Gastroesophageal sphincter (tissue), 4 donors: Measurements from ENCODE around the gene ZNF624. TPM values are rescaled to one million over a fixed set of nuclear protein-coding genes. Genes with fewer than 3 reads are reported as not detected.
"Not testable (repeated sequence)": the region's sequence is repeated elsewhere in the genome, so short reads cannot be mapped to it uniquely, and the experiment has no call there.

Source experiments
- ATAC-seq: fragments of 150-250 bp; one replicate; pipeline ENCODE4 v1.9.1; 2016; ENCODE audit warnings: mild to moderate bottlenecking, moderate library complexity
- H3K27ac ChIP-seq, 4 donors: fragments of 200-600 bp; sonication (generic) in 3 of 4; 1 replicate in 3 of 4; 2 replicates in 1 of 4; pipeline ENCODE4 v1.5.1; 2016 to 2019
- H3K27me3 ChIP-seq: fragments of 200-600 bp; sonication (generic); one replicate; pipeline ENCODE4 v1.5.1; 2019
- H3K36me3 ChIP-seq, 2 donors: fragments of 200-600 bp; sonication (generic); one replicate each; pipeline ENCODE4 v1.5.1; 2019; ENCODE audit warnings: control low read depth in 1 of 2
- H3K4me1 ChIP-seq, 3 donors: fragments of 200-600 bp; sonication (generic); 1 replicate in 2 of 3; 2 replicates in 1 of 3; pipeline ENCODE4 v1.5.1; 2016 to 2019; ENCODE audit warnings: control low read depth in 2 of 3
- H3K4me3 ChIP-seq, 2 donors: fragments of 200-600 bp; sonication (generic); one replicate each; pipeline ENCODE4 v1.5.1; 2019; ENCODE audit warnings: mild to moderate bottlenecking in 1 of 2, moderate library complexity in 1 of 2
- H3K9me3 ChIP-seq, 3 donors: fragments of 200-600 bp; sonication (generic); one replicate each; pipeline ENCODE4 v1.5.1; 2017 to 2019; ENCODE audit warnings: control low read depth in 2 of 3
- EP300 ChIP-seq: sonication (generic); formaldehyde crosslinking; IDR thresholded peaks from one replicate; pipeline ENCODE4 v1.6.1; 2017; ENCODE audit warnings: antibody characterized with exemption, mild to moderate bottlenecking
- POLR2A ChIP-seq, 2 donors: fragments of 450-650 bp; IDR thresholded peaks; one replicate each; pipeline ENCODE4 v1.6.1; 2017; ENCODE audit warnings: antibody characterized with exemption in 2 of 2, mild to moderate bottlenecking in 2 of 2, moderate library complexity in 1 of 2
- POLR2AphosphoS5 ChIP-seq: sonication (generic); formaldehyde crosslinking; IDR thresholded peaks from one replicate; pipeline ENCODE4 v1.6.1; 2017; ENCODE audit warnings: antibody characterized with exemption
- WGBS, 2 donors: methylation state at CpG; one replicate each; pipeline ENCODE4 v1.1.5; 2018; ENCODE audit warnings: low coverage in 1 of 2; 5-methylcytosine and 5-hydroxymethylcytosine counted together
- total RNA-seq, 4 donors: library from RNA; depleted of rRNA; stranded (reverse); fragments of >200 nt; gene quantifications; one replicate each; pipeline ENCODE4 v1.1.0, GENCODE V29; 2016
- TF ChIP-seq, protein P1 (sequence below), 4 experiments: fragments of 200-600 bp in 2 of 4; fragments of 450-650 bp in 2 of 4; sonication (generic) in 1 of 4; IDR thresholded peaks; one replicate each; pipeline ENCODE4 v1.5.1; 2017 to 2019; ENCODE audit warnings: antibody characterized with exemption in 4 of 4, mild to moderate bottlenecking in 2 of 4, moderate library complexity in 2 of 4

ZNF624 gene
- total RNA-seq = 1 to 10 TPM; 3.0 to 4.4 (median 3.4) TPM

DNA sequence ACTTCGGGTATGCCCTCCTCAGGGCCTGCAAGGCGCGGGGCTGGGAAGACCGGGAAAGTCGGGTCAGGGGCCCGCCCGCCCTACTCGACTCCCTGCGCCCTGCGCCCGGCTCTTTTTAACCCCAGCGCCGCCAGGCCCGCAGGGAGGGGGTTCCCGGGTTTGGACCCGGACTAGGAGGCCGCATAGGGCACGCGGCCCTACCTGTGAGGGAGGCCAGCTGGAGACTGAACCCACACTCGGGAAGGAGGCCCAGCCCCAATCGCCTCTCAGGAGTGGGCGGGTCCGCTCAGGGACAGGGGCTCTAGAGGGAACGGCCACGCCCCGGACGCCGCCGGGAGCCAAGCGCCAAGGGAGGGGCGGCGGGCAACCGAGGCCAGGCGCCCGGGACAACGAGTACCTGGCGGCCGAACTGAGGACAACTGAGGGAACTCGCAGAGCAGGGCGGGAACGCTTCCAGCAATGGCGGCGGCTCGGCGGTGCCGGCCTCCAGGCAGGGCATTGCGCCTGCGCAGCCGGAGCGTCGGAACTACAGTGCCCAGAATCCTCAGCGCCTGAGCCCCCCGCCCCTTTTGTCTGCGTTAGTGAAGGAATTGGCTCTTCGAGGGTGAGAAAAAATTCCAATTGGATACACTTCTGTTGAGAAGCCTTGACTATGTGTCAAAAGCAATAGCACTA, at the start of gene ZNF624:
Gene ZNF624, minus strand, starts transcription at position 484 of the 675 bp plus-strand sequence.
- TF ChIP-seq POLR2A (IDR thresholded peaks at IDR 0.05) (peak; percentile 80 to 82), POLR2AphosphoS5 (peak; percentile 95), EP300 (no peak)
- TF ChIP-seq, protein P1, sequence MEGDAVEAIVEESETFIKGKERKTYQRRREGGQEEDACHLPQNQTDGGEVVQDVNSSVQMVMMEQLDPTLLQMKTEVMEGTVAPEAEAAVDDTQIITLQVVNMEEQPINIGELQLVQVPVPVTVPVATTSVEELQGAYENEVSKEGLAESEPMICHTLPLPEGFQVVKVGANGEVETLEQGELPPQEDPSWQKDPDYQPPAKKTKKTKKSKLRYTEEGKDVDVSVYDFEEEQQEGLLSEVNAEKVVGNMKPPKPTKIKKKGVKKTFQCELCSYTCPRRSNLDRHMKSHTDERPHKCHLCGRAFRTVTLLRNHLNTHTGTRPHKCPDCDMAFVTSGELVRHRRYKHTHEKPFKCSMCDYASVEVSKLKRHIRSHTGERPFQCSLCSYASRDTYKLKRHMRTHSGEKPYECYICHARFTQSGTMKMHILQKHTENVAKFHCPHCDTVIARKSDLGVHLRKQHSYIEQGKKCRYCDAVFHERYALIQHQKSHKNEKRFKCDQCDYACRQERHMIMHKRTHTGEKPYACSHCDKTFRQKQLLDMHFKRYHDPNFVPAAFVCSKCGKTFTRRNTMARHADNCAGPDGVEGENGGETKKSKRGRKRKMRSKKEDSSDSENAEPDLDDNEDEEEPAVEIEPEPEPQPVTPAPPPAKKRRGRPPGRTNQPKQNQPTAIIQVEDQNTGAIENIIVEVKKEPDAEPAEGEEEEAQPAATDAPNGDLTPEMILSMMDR (IDR thresholded peaks at IDR 0.05) = peak in 3 of 4 experiments; percentile 14 to 33 (median 20)
- 0% methylated on average over 1 to 3 of the region's 55 CpGs for WGBS, 2 donors
- peak; percentile 98 for ATAC-seq

DNA sequence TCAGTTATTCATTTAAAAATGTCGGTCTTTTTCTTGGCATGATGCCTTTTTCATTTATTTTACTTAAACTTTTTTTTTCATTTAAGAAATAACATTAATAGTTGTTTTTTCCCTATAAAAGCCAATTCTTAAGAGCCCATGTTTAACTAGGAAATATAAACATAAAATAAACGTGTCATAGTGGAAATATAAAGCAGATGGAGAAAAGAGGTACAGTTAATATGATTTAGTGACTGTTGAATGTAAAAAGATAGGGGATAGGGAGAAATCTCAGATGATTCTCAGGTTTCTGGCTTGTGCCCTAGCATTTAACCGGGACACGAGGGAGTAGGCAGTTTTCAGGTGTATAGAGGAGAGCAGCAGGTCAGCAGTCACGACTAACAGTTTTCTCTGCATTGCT, 44.0 kb upstream of the ZNF624 start:
- not testable (repeated sequence) for ATAC-seq, H3K9me3 ChIP-seq

More for the DNA sequence above, at the start of gene ZNF624:
- peaks cover 0 to 19% (median 4%) of the 10 kb centered on the region in 3 donors for H3K4me1 ChIP-seq
- peak within 1 kb of the TSS; percentile 91 to 97 (median 92) for H3K27ac ChIP-seq
- H3K9me3 ChIP-seq = no peaks in the 10 kb centered on the region
- H3K27me3 ChIP-seq = no peaks in the 10 kb centered on the region
- H3K36me3 ChIP-seq = no peaks in the 10 kb centered on the region
- peak within 1 kb of the TSS; percentile 57 to 78 for H3K4me3 ChIP-seq

DNA sequence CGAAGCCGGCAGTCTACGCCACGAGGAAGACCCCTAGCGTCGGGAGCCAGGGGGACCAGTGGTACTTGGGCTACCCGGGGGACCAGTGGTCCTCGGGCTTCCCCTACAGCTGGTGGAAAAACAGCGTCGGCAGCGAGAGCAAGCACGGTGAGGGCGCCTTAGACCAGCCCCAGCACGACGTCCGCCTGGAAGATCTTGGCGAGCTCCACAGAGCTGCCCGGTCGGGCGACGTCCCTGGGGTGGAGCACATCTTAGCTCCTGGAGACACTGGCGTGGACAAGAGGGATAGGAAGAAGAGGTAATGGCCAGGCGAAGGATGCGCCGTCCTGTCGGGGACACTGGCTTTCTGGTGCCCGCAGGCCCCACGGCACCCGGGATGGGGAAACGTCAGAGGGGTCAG, 36.8 kb upstream of the ZNF624 start:
- H3K36me3 ChIP-seq = not testable (repeated sequence)
- H3K4me3 ChIP-seq = peak overlapping the region in 1 of 2 donors; percentile 49

More for the DNA sequence above, 44.0 kb upstream of the ZNF624 start:
- not testable (repeated sequence) for H3K4me3 ChIP-seq, H3K36me3 ChIP-seq, H3K4me1 ChIP-seq, H3K27me3 ChIP-seq, H3K27ac ChIP-seq
- 22 to 25% methylated on average over 4 to 5 of the region's 5 CpGs for WGBS, 2 donors

DNA sequence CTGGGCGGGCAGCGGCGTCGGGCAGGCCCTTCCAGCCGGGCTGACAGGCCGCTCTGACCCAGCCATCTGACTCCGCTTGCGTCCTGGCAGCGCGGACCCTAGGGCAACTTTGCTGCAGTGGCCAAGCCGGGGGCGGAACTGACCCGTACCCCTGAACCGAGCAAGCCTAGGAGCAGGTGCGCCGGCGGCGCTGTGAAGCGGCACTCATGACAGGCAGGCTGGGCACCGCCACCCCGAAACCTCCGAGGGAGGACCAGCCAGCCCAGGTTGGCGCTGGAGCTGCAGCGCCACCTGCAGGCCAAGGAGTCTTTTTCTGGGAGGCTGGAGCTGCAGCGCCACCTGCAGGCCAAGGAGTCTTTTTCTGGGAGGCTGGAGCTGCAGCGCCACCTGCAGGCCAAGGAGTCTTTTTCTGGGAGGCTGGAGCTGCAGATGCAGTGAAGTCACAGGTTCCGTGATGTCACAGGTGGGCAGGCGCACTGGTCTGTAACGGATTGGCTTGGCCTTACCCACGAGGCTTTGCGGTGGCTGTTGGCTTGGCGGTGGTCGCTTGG, 36.2 kb upstream of the ZNF624 start, which contains the start of gene CCDC144A:
Gene CCDC144A, plus strand, starts transcription at position 511 of the 551 bp plus-strand sequence. CDS start 160 bp downstream, outside the sequence.
- not testable (repeated sequence) for H3K36me3 ChIP-seq, H3K27me3 ChIP-seq, H3K9me3 ChIP-seq, ATAC-seq, H3K4me1 ChIP-seq
- WGBS, 2 donors = 27% methylated on average over 5 of the region's 33 CpGs; no CpG with 5 or more reads in 1 of the 2 donors
- Histone ChIP-seq H3K4me3 (peak within 1 kb of the TSS in 1 of 2 donors; percentile 49), H3K27ac (peak within 1 kb of the TSS in 2 of 4 donors; percentile 32 to 45)
- TF ChIP-seq, protein P1 (IDR thresholded peaks at IDR 0.05) = peak; percentile 9 to 90 (median 58)

More for the DNA sequence above, 36.8 kb upstream of the ZNF624 start:
- H3K9me3 ChIP-seq, ATAC-seq, H3K27me3 ChIP-seq, H3K4me1 ChIP-seq: not testable (repeated sequence)
- peak overlapping the region in 2 of 4 donors; percentile 32 to 45 for H3K27ac ChIP-seq
- 78 to 100% methylated on average over 7 to 10 of the region's 30 CpGs for WGBS, 2 donors

DNA sequence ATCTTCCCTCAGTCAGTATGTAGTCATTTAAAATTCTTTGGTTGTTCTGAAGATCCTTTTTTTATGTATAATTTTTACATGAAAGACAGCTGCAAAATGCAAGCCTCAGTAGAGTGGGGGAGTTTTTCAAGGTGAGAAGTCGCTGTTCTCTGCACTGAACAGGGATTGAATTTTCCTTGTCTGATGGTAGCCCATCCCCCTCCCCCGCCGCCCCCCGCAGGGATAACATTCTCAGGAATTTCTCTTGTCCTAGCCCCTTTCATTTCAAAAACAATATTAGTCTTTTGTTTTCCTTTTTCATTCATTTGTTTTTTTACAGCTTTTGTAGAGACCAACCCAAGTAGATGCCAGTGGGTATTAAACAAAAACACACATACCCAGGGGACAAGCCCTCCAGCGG, 33.5 kb upstream of the ZNF624 start:
- ATAC-seq, H3K27ac ChIP-seq, H3K4me3 ChIP-seq, H3K36me3 ChIP-seq, H3K9me3 ChIP-seq, H3K4me1 ChIP-seq: not testable (repeated sequence)
- H3K27me3 ChIP-seq = peaks cover 24% of the 10 kb centered on the region
- WGBS, 2 donors = 46 to 48% methylated on average over 2 to 4 of the region's 5 CpGs

DNA sequence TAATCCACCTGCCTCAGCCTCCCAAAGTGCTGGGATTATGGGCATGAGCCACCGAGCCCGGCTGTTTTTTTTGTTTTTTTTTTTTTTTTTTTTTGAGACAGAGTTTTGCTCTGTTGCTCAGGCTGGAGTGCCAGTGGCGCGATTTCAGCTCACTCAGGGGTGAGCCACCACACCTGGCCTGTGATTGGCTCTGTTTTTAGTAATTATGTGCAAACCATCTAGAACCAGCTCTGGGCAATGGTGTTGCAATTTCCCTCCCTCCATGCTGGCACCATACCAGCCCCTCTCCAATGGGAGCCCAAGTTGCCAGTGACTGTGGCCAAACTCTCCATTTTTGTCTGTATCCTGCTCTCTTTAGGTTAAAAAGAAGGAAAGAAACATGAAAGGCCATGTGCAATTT, 32.4 kb upstream of the ZNF624 start:
- not testable (repeated sequence) for H3K4me1 ChIP-seq, H3K9me3 ChIP-seq, H3K36me3 ChIP-seq, H3K4me3 ChIP-seq, ATAC-seq, H3K27ac ChIP-seq
- peaks cover 30% of the 10 kb centered on the region for H3K27me3 ChIP-seq
- 94% methylated on average over 3 of the region's 4 CpGs; no CpG with 5 or more reads in 1 of the 2 donors for WGBS, 2 donors

DNA sequence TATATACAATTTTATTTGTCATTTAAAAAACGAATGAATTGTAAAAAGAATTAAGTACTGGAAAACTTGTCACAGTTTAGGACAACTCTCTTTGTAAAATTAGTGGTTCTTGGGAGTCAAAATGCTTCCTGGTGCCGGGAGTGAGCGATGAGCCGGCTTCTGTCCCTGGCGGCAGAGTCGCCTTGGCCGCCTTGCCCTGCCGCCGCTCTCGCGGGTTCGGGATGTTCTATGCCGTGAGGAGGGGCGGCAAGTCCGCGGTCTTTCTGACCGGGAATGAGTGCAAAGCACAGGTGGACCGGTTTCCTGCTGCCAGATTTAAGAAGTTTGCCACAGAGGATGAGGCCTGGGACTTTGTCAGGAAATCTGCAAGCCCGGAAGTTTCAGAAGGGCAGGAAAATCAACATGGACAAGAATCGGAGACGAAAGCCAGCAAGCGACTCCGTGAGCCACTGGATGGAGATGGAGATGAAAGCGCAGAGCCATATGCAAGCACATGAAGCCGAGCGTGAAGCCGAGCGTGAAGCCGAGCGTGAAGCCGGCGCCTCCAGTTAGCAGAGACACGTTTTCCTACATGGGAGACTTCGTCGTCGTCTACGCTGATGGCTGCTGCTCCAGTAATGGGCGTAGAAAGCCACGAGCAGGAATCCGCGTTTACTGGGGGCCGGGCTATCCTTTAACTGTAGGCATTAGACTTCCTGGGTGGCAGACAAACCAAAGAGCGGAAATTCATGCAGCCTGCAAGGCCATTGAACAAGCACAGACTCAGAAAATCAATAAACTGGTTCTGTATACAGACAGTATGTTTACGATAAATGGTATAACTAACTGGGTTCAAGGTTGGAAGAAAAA, 29.9 kb upstream of the ZNF624 start:
- H3K4me3 ChIP-seq = peak overlapping the region in 1 of 2 donors; percentile 15
- H3K36me3 ChIP-seq, H3K9me3 ChIP-seq, ATAC-seq, H3K4me1 ChIP-seq, H3K27ac ChIP-seq: not testable (repeated sequence)
- peaks cover 42% of the 10 kb centered on the region for H3K27me3 ChIP-seq
- 45 to 78% methylated on average over 20 to 26 of the region's 44 CpGs for WGBS, 2 donors
